BLaER1 treated with 17β-estradiol and CSF1 and Interleukin-3, amounts not matched to agents 10 nM and 100 nM (cell line): ENCODE results near the gene PTPRT.

Experiments
- H3K27ac ChIP-seq, 11 experiments: shearing (Covaris generic); formaldehyde crosslinking; 2 replicates each; pipeline ENCODE4 v1.8.1; 2022
- H3K27me3 ChIP-seq, 11 experiments: shearing (Covaris generic); formaldehyde crosslinking; 2 replicates each; pipeline ENCODE4 v1.8.1; 2022
- H3K36me3 ChIP-seq, 11 experiments: shearing (Covaris generic); formaldehyde crosslinking; 2 replicates each; pipeline ENCODE4 v1.8.1; 2022
- H3K4me1 ChIP-seq, 10 experiments: shearing (Covaris generic); formaldehyde crosslinking; 2 replicates each; pipeline ENCODE4 v1.8.1; 2022
- H3K4me2 ChIP-seq, 11 experiments: shearing (Covaris generic); formaldehyde crosslinking; 2 replicates each; pipeline ENCODE4 v1.8.1; 2022
- H3K4me3 ChIP-seq, 10 experiments: shearing (Covaris generic); formaldehyde crosslinking; 2 replicates each; pipeline ENCODE4 v1.8.1; 2022
- H3K9ac ChIP-seq, 11 experiments: shearing (Covaris generic); formaldehyde crosslinking; 2 replicates each; pipeline ENCODE4 v1.8.1; 2022
- H3K9me3 ChIP-seq, 11 experiments: shearing (Covaris generic); formaldehyde crosslinking; replicated peaks in 1 of 11; 2 replicates each; pipeline ENCODE4 v1.8.1; 2022
- H4K20me1 ChIP-seq, 11 experiments: shearing (Covaris generic); formaldehyde crosslinking; 2 replicates each; pipeline ENCODE4 v1.8.1; 2022
- Cebpa-rat ChIP-seq, 11 experiments: shearing (Covaris generic); IDR thresholded peaks; 2 replicates each; pipeline ENCODE4 v1.8.1; 2022

Gene PTPRT

GRCh38 chr20:42634156-42634555 is 555.5 kb downstream of the PTPRT start:
- Histone ChIP-seq H3K27me3 (no peaks in the 10 kb centered on the region), H3K27ac (no peak overlapping the region), H3K4me2 (no peak overlapping the region), H3K9me3 (no peaks in the 10 kb centered on the region), H4K20me1 (no peaks in the 10 kb centered on the region), H3K4me3 (no peak overlapping the region), H3K4me1 (peaks cover 0 to 3% (median 0%) of the 10 kb centered on the region in 10 experiments; a peak in 2 of 20 replicates), H3K9ac (no peak overlapping the region), H3K36me3 (no peaks in the 10 kb centered on the region)
- no peak for TF ChIP-seq Cebpa-rat (IDR thresholded peaks at IDR 0.05)

GRCh38 chr20:42628683-42629082 is 561.0 kb downstream of the PTPRT start:
- H3K9me3 ChIP-seq = no peaks in the 10 kb centered on the region
- H3K4me2 ChIP-seq = no peak overlapping the region
- H4K20me1 ChIP-seq = no peaks in the 10 kb centered on the region
- no peaks in the 10 kb centered on the region for H3K4me1 ChIP-seq
- H3K4me3 ChIP-seq = no peak overlapping the region
- H3K27me3 ChIP-seq = no peaks in the 10 kb centered on the region
- H3K36me3 ChIP-seq = no peaks in the 10 kb centered on the region
- H3K9ac ChIP-seq = no peak overlapping the region
- H3K27ac ChIP-seq = no peak overlapping the region
- no peak for TF ChIP-seq Cebpa-rat (IDR thresholded peaks at IDR 0.05)

GRCh38 chr20:42613076-42613475 is 576.6 kb downstream of the PTPRT start:
- Histone ChIP-seq H3K4me3 (no peak overlapping the region), H4K20me1 (no peaks in the 10 kb centered on the region), H3K4me2 (no peak overlapping the region), H3K27ac (no peak overlapping the region), H3K27me3 (no peaks in the 10 kb centered on the region), H3K9ac (no peak overlapping the region), H3K9me3 (peaks cover 0 to 8% (median 0%) of the 10 kb centered on the region in 11 experiments; a peak in 2 of 22 replicates), H3K4me1 (no peaks in the 10 kb centered on the region), H3K36me3 (no peaks in the 10 kb centered on the region)
- no peak for TF ChIP-seq Cebpa-rat (IDR thresholded peaks at IDR 0.05)

GRCh38 chr20:42611889-42612837 is 577.5 kb downstream of the PTPRT start:
- Histone ChIP-seq H3K4me3 (no peak overlapping the region), H3K9me3 (peaks cover 0 to 8% (median 0%) of the 10 kb centered on the region in 11 experiments; a peak in 2 of 22 replicates), H3K4me2 (no peak overlapping the region), H3K9ac (no peak overlapping the region), H3K27ac (no peak overlapping the region), H4K20me1 (no peaks in the 10 kb centered on the region), H3K27me3 (no peaks in the 10 kb centered on the region), H3K4me1 (no peaks in the 10 kb centered on the region), H3K36me3 (no peaks in the 10 kb centered on the region)
- no peak for TF ChIP-seq Cebpa-rat (IDR thresholded peaks at IDR 0.05)

DNA sequence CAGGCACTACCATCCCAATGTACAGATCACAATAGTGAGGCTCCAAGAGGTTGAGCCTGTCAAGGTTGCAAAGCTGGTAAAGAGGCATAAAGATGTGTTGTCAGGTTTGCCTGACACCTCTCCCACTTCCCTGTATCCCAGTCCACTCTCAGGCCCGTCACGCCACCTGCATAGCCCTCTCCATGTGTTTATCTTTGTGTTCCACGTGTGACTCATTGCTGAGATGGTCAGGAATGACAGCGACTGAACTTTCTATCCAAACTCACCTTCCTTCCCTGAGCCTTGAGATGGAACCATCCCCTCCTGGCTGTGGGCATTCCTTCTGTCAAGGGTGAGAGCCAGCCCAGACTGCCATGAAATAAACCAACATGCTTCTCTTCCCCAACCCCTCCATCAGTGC is 578.3 kb downstream of the PTPRT start:
- Histone ChIP-seq H3K9me3 (peaks cover 0 to 8% (median 0%) of the 10 kb centered on the region in 11 experiments; a peak in 2 of 22 replicates), H4K20me1 (no peaks in the 10 kb centered on the region), H3K27ac (no peak overlapping the region), H3K27me3 (no peaks in the 10 kb centered on the region), H3K4me2 (no peak overlapping the region), H3K9ac (no peak overlapping the region), H3K36me3 (no peaks in the 10 kb centered on the region), H3K4me3 (no peak overlapping the region), H3K4me1 (no peaks in the 10 kb centered on the region)
- no peak for TF ChIP-seq Cebpa-rat (IDR thresholded peaks at IDR 0.05)

- Histone ChIP-seq H3K4me1 (peaks cover 0 to 2% (median 0%) of the 10 kb centered on the region in 10 experiments; a peak in 4 of 20 replicates), H3K27me3 (no peaks in the 10 kb centered on the region), H3K9me3 (peaks cover 0 to 8% (median 0%) of the 10 kb centered on the region in 11 experiments; a peak in 2 of 22 replicates), H3K27ac (no peak overlapping the region), H3K4me3 (no peak overlapping the region), H3K9ac (no peak overlapping the region), H4K20me1 (no peaks in the 10 kb centered on the region), H3K36me3 (no peaks in the 10 kb centered on the region), H3K4me2 (no peak overlapping the region)
- no peak for TF ChIP-seq Cebpa-rat (IDR thresholded peaks at IDR 0.05)
Measured at GRCh38 chr20:42610070-42610469, 579.6 kb downstream of the PTPRT start.

GRCh38 chr20:42609618-42610017 is 580.1 kb downstream of the PTPRT start:
- Histone ChIP-seq H4K20me1 (no peaks in the 10 kb centered on the region), H3K36me3 (no peaks in the 10 kb centered on the region), H3K4me2 (no peak overlapping the region), H3K4me3 (no peak overlapping the region), H3K4me1 (peaks cover 0 to 6% (median 0%) of the 10 kb centered on the region in 10 experiments; a peak in 6 of 20 replicates), H3K27ac (no peak overlapping the region), H3K9ac (no peak overlapping the region), H3K27me3 (no peaks in the 10 kb centered on the region), H3K9me3 (peaks cover 0 to 8% (median 0%) of the 10 kb centered on the region in 11 experiments; a peak in 2 of 22 replicates)
- TF ChIP-seq Cebpa-rat (IDR thresholded peaks at IDR 0.05) = no peak

- H4K20me1 ChIP-seq = no peaks in the 10 kb centered on the region
- peak overlapping the region in 3 of 11 experiments; percentile 41 to 78 (median 71); a peak in 6 of 22 replicates for H3K4me2 ChIP-seq
- H3K9ac ChIP-seq = no peak overlapping the region
- no peaks in the 10 kb centered on the region for H3K9me3 ChIP-seq
- H3K27ac ChIP-seq = no peak overlapping the region
- H3K4me1 ChIP-seq = peaks cover 0 to 31% (median 0%) of the 10 kb centered on the region in 10 experiments; a peak in 6 of 20 replicates
- H3K27me3 ChIP-seq = no peaks in the 10 kb centered on the region
- H3K36me3 ChIP-seq = no peaks in the 10 kb centered on the region
- no peak for TF ChIP-seq Cebpa-rat (IDR thresholded peaks at IDR 0.05)
- no peak overlapping the region for H3K4me3 ChIP-seq
Measured at GRCh38 chr20:42604998-42605956, 584.4 kb downstream of the PTPRT start.

- Histone ChIP-seq H3K27me3 (no peaks in the 10 kb centered on the region), H3K27ac (peak overlapping the region in 1 of 11 experiments; percentile 38; a peak in 1 of 22 replicates), H3K4me3 (no peak overlapping the region), H3K4me2 (peak overlapping the region in 3 of 11 experiments; percentile 41 to 78 (median 71); a peak in 6 of 22 replicates), H4K20me1 (no peaks in the 10 kb centered on the region), H3K4me1 (peaks cover 3 to 40% (median 5%) of the 10 kb centered on the region in 10 experiments; a peak in 18 of 20 replicates), H3K9ac (no peak overlapping the region), H3K9me3 (no peaks in the 10 kb centered on the region), H3K36me3 (no peaks in the 10 kb centered on the region)
- no peak for TF ChIP-seq Cebpa-rat (IDR thresholded peaks at IDR 0.05)
Measured at GRCh38 chr20:42603655-42604054, 586.1 kb downstream of the PTPRT start.
